Muscle of leg (tissue), 11 donors: ENCODE measurements around the gene PRM1. TPM values are rescaled to one million over a fixed set of nuclear protein-coding genes. Genes with fewer than 3 reads are reported as not detected.

Experiments used
- DNase-seq: peaks from one replicate; pipeline ENCODE4 v3.0.0; 2013
- H3K27ac ChIP-seq: one replicate; pipeline ENCODE4 v1.5.1; 2013; ENCODE audit warnings: mild to moderate bottlenecking, low read length, control low read depth
- H3K27me3 ChIP-seq: one replicate; pipeline ENCODE4 v1.6.1; 2013; ENCODE audit warnings: low read length; ENCODE audit not compliant: control insufficient read depth, insufficient read depth
- H3K36me3 ChIP-seq: one replicate; pipeline ENCODE4 v1.6.1; 2013; ENCODE audit warnings: low read length; ENCODE audit not compliant: control insufficient read depth, insufficient read depth
- H3K4me1 ChIP-seq: one replicate; pipeline ENCODE4 v1.6.1; 2013; ENCODE audit warnings: low read length; ENCODE audit not compliant: control insufficient read depth, insufficient read depth
- H3K4me3 ChIP-seq: one replicate; pipeline ENCODE4 v1.5.1; 2013; ENCODE audit warnings: low read length, control low read depth
- H3K9me3 ChIP-seq: replicated peaks from 2 replicates; pipeline ENCODE4 v1.6.1; 2013; ENCODE audit warnings: low read depth, low read length; ENCODE audit not compliant: control insufficient read depth
- WGBS: methylation state at CpG from one replicate; pipeline ENCODE4 v1.1.5; 2013; ENCODE audit warnings: missing lambda C conversion rate; ENCODE audit not compliant: insufficient coverage; 5-methylcytosine and 5-hydroxymethylcytosine counted together
- polyA plus RNA-seq, 8 donors: library from polyadenylated mRNA; unstranded; fragments of 120-200 nt; gene quantifications; one replicate each; pipeline versions ENCODE4 v1.2.1 to v1.2.3, GENCODE V29; 2013; ENCODE audit warnings: inconsistent platforms in 1 of 8, low replicate concordance in 1 of 8; ENCODE audit not compliant: insufficient read length in 8 of 8, insufficient read depth in 1 of 8
- total RNA-seq: library from RNA; stranded (reverse); fragments of 120-200 nt; gene quantifications from one replicate; pipeline ENCODE4 v1.2.4, GENCODE V29; 2013

Gene PRM1
- total and polyA plus RNA-seq, 9 donors, result not detected

- peaks cover 7% of the 10 kb centered on the region for H3K27me3 ChIP-seq
- H3K4me1 ChIP-seq, result peaks cover 23% of the 10 kb centered on the region
- no peaks in the 10 kb centered on the region for H3K9me3 ChIP-seq
- DNase-seq, result peak; percentile 62
- no peak overlapping the region for H3K4me3 ChIP-seq
- no peaks in the 10 kb centered on the region for H3K36me3 ChIP-seq
- H3K27ac ChIP-seq, result no peak overlapping the region
- WGBS, result 37% methylated on average over 6 of the region's 15 CpGs
These were observed 22.3 kb downstream of the PRM1 start for GRCh38 chr16:11258553-11259492.

DNA sequence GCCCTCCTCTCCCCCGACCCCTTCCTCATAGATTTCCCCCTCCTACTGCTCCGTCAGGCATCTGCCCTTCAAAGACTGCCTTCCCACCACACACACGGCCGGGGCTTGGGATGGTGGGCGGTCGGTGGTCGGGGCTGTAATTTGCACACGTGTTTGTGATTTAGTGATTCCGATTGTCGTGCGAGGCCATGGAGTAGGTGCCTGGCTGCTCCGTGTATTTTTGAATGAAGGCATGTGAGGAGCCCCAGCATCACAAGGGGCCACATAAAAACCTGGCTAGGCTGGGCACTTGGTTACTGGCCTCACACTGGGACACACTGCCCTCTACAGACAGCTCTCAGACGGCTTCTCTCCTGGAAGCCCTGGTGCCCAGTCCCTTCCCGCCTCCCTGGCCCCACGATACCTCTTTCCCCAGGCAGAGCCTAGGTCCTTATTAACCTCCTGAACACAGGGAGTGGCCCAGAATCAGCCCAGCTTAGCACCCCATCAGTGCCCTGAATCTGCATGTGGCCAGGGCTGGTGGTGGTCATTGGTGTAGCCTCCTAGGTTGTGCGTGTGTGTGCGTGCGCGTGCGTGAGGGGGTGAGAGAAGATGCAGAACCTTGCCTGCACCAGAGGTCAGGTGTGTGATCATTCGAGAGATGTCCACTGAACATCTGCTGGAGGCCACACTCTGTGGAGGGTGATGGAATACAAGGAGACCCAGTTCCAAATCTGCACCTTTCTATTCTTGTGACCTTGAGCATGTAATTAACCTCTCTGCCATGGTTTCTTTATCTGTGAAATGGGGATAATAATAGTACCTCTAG lies 23.8 kb downstream of the PRM1 start:
- no peaks in the 10 kb centered on the region for H3K9me3 ChIP-seq
- H3K27me3 ChIP-seq, result peaks cover 14% of the 10 kb centered on the region
- 2% methylated on average over 7 of the region's 21 CpGs for WGBS
- peak; percentile 91 for DNase-seq
- peak overlapping the region; percentile 96 for H3K27ac ChIP-seq
- H3K36me3 ChIP-seq, result peaks cover 3% of the 10 kb centered on the region
- H3K4me3 ChIP-seq, result peak overlapping the region; percentile 72
- peaks cover 29% of the 10 kb centered on the region for H3K4me1 ChIP-seq

DNA sequence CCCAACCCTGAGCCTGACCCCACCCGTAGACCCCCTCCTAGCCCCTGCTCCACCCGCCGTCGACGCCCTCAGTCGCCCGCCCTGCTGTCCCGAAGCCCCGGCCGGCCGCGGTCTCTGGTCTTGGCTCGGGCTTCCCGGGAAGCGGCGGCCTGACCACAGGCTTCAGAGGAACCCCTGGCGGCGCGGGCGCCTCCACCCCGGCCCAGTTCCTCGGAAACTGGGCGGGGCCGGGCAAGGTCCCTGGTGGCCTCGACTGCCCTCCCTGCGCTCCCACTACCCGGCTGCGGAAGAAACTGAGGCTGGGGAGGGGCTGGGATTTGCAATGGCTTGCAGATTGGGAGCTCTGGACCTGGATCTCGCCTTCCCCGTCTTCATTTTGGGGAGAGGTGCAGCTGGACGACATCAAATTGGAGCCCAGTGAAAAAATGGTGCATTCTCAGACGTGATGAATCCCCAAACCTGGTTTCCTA lies 24.4 kb downstream of the PRM1 start:
- under 1% methylated on average over 25 of the region's 32 CpGs for WGBS
- DNase-seq, result peak; percentile 73
- Histone ChIP-seq H3K36me3 (peaks cover 3% of the 10 kb centered on the region), H3K27ac (peak overlapping the region; percentile 96), H3K4me3 (peak overlapping the region; percentile 72), H3K4me1 (peaks cover 29% of the 10 kb centered on the region), H3K9me3 (no peaks in the 10 kb centered on the region), H3K27me3 (peaks cover 14% of the 10 kb centered on the region)

GRCh38 chr16:11255737-11256660 lies 25.1 kb downstream of the PRM1 start, which contains the start of gene SOCS1:
Gene SOCS1 (minus strand): TSS chr16:11256204. CDS start chr16:11255478, 726 bp downstream.
- Histone ChIP-seq H3K4me3 (peak within 1 kb of the TSS; percentile 72), H3K4me1 (peaks cover 29% of the 10 kb centered on the region), H3K27me3 (peaks cover 14% of the 10 kb centered on the region), H3K27ac (peak within 1 kb of the TSS; percentile 96), H3K9me3 (no peaks in the 10 kb centered on the region), H3K36me3 (peaks cover 3% of the 10 kb centered on the region)
- WGBS, result under 1% methylated on average over 98 of the region's 100 CpGs
- DNase-seq, result peak; percentile 95

- Histone ChIP-seq H3K4me1 (peaks cover 31% of the 10 kb centered on the region), H3K9me3 (no peaks in the 10 kb centered on the region), H3K4me3 (peak overlapping the region; percentile 52), H3K27ac (no peak overlapping the region), H3K27me3 (peaks cover 14% of the 10 kb centered on the region), H3K36me3 (peaks cover 3% of the 10 kb centered on the region)
- peak; percentile 69 for DNase-seq
- 1% methylated on average over 105 of the region's 105 CpGs for WGBS
These were observed 26.0 kb downstream of the PRM1 start for GRCh38 chr16:11254913-11255736.

DNA sequence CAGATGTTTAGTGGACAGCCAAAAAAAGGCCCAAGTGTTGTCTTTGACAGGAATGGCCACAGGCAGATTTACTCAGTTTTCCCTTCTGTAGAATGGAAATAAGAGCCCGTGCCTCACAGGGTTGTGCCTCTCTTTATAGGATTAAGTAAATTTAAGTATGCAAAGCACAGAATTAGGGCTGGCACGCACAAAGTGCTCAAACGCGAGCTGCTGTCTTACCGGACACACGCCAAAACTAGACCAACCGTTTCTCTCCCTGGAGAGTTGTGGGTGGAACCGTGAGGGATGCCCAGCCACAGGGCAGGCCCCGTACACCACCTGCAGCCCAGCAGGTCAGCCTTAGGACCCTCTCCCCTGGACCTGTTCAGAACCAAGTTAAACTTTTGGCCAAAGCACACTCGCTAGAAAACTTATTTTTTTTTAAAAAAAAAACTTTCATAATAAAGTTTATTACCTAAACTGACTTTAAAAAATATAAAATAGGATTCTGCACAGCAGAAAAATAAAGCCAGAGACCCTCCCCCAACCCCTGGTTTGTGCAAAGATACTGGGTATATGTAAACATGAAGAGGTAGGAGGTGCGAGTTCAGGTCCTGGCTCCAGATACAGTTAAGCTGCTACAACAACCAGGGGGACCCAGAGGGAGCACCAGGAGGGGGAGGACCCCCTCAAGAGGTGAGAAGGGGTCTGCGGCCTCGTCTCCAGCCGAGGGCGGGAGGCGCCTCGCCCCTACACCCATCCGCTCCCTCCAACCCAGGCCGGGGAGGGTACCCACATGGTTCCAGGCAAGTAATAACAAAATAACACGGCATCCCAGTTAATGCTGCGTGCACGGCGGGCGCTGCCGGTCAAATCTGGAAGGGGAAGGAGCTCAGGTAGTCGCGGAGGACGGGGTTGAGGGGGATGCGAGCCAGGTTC lies 26.9 kb downstream of the PRM1 start:
- H3K4me3 ChIP-seq, result peak overlapping the region; percentile 52
- peaks cover 29% of the 10 kb centered on the region for H3K4me1 ChIP-seq
- no peak overlapping the region for H3K27ac ChIP-seq
- peaks cover 14% of the 10 kb centered on the region for H3K27me3 ChIP-seq
- peaks cover 3% of the 10 kb centered on the region for H3K36me3 ChIP-seq
- no peaks in the 10 kb centered on the region for H3K9me3 ChIP-seq
- WGBS, result 10% methylated on average over 9 of the region's 29 CpGs
- no peak for DNase-seq

GRCh38 chr16:11253009-11253994 lies 27.8 kb downstream of the PRM1 start:
- Histone ChIP-seq H3K4me3 (no peak overlapping the region), H3K36me3 (peaks cover 3% of the 10 kb centered on the region), H3K9me3 (no peaks in the 10 kb centered on the region), H3K27me3 (peaks cover 14% of the 10 kb centered on the region), H3K4me1 (peaks cover 23% of the 10 kb centered on the region), H3K27ac (no peak overlapping the region)
- no peak for DNase-seq
- 87% methylated on average over 3 of the region's 5 CpGs for WGBS
